Esophagus squamous epithelium (tissue), 5 donors: ENCODE data around the gene CIT. TPM values are rescaled to one million over a fixed set of nuclear protein-coding genes. Genes with fewer than 3 reads are reported as not detected.

Experiments
- DNase-seq: peaks from one replicate; lab custom pipeline; 2025; lab: John Stamatoyannopoulos, UW
- H3K27ac ChIP-seq, 4 donors: fragments of 200-600 bp; sonication (generic); one replicate each; pipeline ENCODE4 v1.5.1; 2016 to 2019; ENCODE audit warnings: mild to moderate bottlenecking in 1 of 4
- H3K27me3 ChIP-seq, 4 donors: fragments of 200-600 bp; sonication (generic); 1 replicate in 3 of 4; 2 replicates in 1 of 4; pipeline versions ENCODE4 v1.5.1 to v1.6.0; 2017 to 2021; ENCODE audit warnings: antibody characterized with exemption in 1 of 4
- H3K36me3 ChIP-seq, 3 donors: fragments of 200-600 bp; sonication (generic); one replicate each; pipeline ENCODE4 v1.5.1; 2016 to 2019
- H3K4me1 ChIP-seq, 3 donors: fragments of 200-600 bp; sonication (generic); one replicate each; pipeline ENCODE4 v1.5.1; 2017 to 2019
- H3K4me3 ChIP-seq, 4 donors: fragments of 200-600 bp; sonication (generic); 1 replicate in 3 of 4; 2 replicates in 1 of 4; pipeline ENCODE4 v1.5.1; 2016 to 2019; ENCODE audit warnings: mild to moderate bottlenecking in 2 of 4, moderate library complexity in 1 of 4
- H3K9me3 ChIP-seq, 3 donors: fragments of 200-600 bp; sonication (generic); one replicate each; pipeline ENCODE4 v1.5.1; 2016 to 2019
- CTCF ChIP-seq, 6 experiments: fragments of 450-650 bp in 4 of 6; fragments of 200-600 bp in 2 of 6; sonication (generic) in 2 of 6; IDR thresholded peaks; one replicate each; pipeline ENCODE4 v1.5.1; 2016 to 2019; ENCODE audit warnings: antibody characterized with exemption in 6 of 6, mild to moderate bottlenecking in 4 of 6, moderate library complexity in 4 of 6
- POLR2A ChIP-seq, 4 donors: fragments of 450-650 bp; IDR thresholded peaks; one replicate each; pipeline ENCODE4 v1.6.1; 2017; ENCODE audit warnings: antibody characterized with exemption in 4 of 4, mild to moderate bottlenecking in 4 of 4, moderate library complexity in 3 of 4
- WGBS, 2 donors: methylation state at CpG; one replicate each; pipeline ENCODE4 v1.1.5; 2018; 5-methylcytosine and 5-hydroxymethylcytosine counted together
- intact Hi-C: fragments of 100-400 bp; cut with DNase I; formaldehyde crosslinking; loops from one replicate; pipeline ENCODE4 v1.15.0; 2022
- total RNA-seq, 4 donors: library from RNA; depleted of rRNA; stranded (reverse); fragments of >200 nt; gene quantifications; one replicate each; pipeline ENCODE4 v1.1.0, GENCODE V29; 2016
- donor health status: DM: yes; HTN: yes; CAD: no.

CIT gene
- total RNA-seq, 4 donors from 2014 or later: 6.7 to 23.1 (median 13.9) TPM

GRCh38 chr12:119869720-119870119 is 7.4 kb downstream of the CIT start:
- Histone ChIP-seq H3K27ac (peak overlapping the region in 3 of 4 donors; percentile 34 to 57 (median 46)), H3K36me3 (peaks cover 0 to 19% (median 0%) of the 10 kb centered on the region in 3 donors), H3K4me1 (no peaks in the 10 kb centered on the region), H3K4me3 (no peak overlapping the region), H3K27me3 (no peaks in the 10 kb centered on the region), H3K9me3 (no peaks in the 10 kb centered on the region)
- TF ChIP-seq POLR2A (IDR thresholded peaks at IDR 0.05) (no peak), CTCF (IDR thresholded peaks at IDR 0.05) (no peak)
- intact Hi-C loops: no loop called here
- 29 to 45% methylated on average over 5 of the region's 5 CpGs for WGBS, 2 donors
- DNase-seq: no peak

GRCh38 chr12:119868992-119869391 is 8.1 kb downstream of the CIT start:
- Histone ChIP-seq H3K27ac (peak overlapping the region in 2 of 4 donors; percentile 23 to 46), H3K9me3 (no peaks in the 10 kb centered on the region), H3K27me3 (no peaks in the 10 kb centered on the region), H3K36me3 (peaks cover 0 to 19% (median 0%) of the 10 kb centered on the region in 3 donors), H3K4me1 (no peaks in the 10 kb centered on the region), H3K4me3 (no peak overlapping the region)
- intact Hi-C loops: no loop called here
- 46 to 55% methylated on average over 5 of the region's 5 CpGs for WGBS, 2 donors
- DNase-seq: no peak
- no peak for TF ChIP-seq CTCF (IDR thresholded peaks at IDR 0.05)
- TF ChIP-seq POLR2A (IDR thresholded peaks at IDR 0.05): no peak

GRCh38 chr12:119864591-119864990 is 12.5 kb downstream of the CIT start:
- H3K4me1 ChIP-seq: no peaks in the 10 kb centered on the region
- intact Hi-C loops: no loop called here
- 86 to 98% methylated on average over 2 of the region's 2 CpGs for WGBS, 2 donors
- DNase-seq: no peak
- no peak overlapping the region for H3K4me3 ChIP-seq
- peaks cover 0 to 19% (median 0%) of the 10 kb centered on the region in 3 donors for H3K36me3 ChIP-seq
- no peaks in the 10 kb centered on the region for H3K9me3 ChIP-seq
- no peak overlapping the region for H3K27ac ChIP-seq
- TF ChIP-seq CTCF (IDR thresholded peaks at IDR 0.05) (no peak), POLR2A (IDR thresholded peaks at IDR 0.05) (no peak)
- no peaks in the 10 kb centered on the region for H3K27me3 ChIP-seq

GRCh38 chr12:119859241-119859640 is 17.9 kb downstream of the CIT start:
- intact Hi-C loops: no loop called here
- DNase-seq: no peak
- Histone ChIP-seq H3K4me3 (no peak overlapping the region), H3K27me3 (no peaks in the 10 kb centered on the region), H3K4me1 (no peaks in the 10 kb centered on the region), H3K36me3 (no peaks in the 10 kb centered on the region), H3K9me3 (no peaks in the 10 kb centered on the region), H3K27ac (no peak overlapping the region)
- TF ChIP-seq POLR2A (IDR thresholded peaks at IDR 0.05): no peak
- WGBS, 2 donors: 90 to 95% methylated on average over 6 of the region's 6 CpGs

GRCh38 chr12:119857041-119857591 is 20.0 kb downstream of the CIT start:
- no peak for DNase-seq
- WGBS, 2 donors: 86 to 89% methylated on average over 8 of the region's 8 CpGs
- Histone ChIP-seq H3K9me3 (no peaks in the 10 kb centered on the region), H3K4me1 (no peaks in the 10 kb centered on the region), H3K4me3 (no peak overlapping the region), H3K27ac (no peak overlapping the region), H3K27me3 (no peaks in the 10 kb centered on the region), H3K36me3 (no peaks in the 10 kb centered on the region)
- no peak for TF ChIP-seq POLR2A (IDR thresholded peaks at IDR 0.05)
- no peak for TF ChIP-seq CTCF (IDR thresholded peaks at IDR 0.05)
- intact Hi-C loops: no loop called here

GRCh38 chr12:119850330-119850729 is 26.8 kb downstream of the CIT start:
- no peak overlapping the region for H3K4me3 ChIP-seq
- H3K36me3 ChIP-seq: no peaks in the 10 kb centered on the region
- H3K27me3 ChIP-seq: no peaks in the 10 kb centered on the region
- H3K27ac ChIP-seq: no peak overlapping the region
- intact Hi-C loops: no loop called here
- H3K9me3 ChIP-seq: no peaks in the 10 kb centered on the region
- no peak for DNase-seq
- no peaks in the 10 kb centered on the region for H3K4me1 ChIP-seq
- TF ChIP-seq POLR2A (IDR thresholded peaks at IDR 0.05): no peak
- 75 to 83% methylated on average over 1 of the region's 1 CpG for WGBS, 2 donors
